COLO668 (cell line): ENCODE data around the gene AGPAT1.

Experiments
- DNase-seq: peaks from one replicate; lab custom pipeline; 2025; ENCODE audit not compliant: unreplicated experiment; lab: John Stamatoyannopoulos, UW

The AGPAT1 gene

GRCh38 chr6:32173051-32173727 is 2.7 kb downstream of the AGPAT1 start:
- no peak for DNase-seq

GRCh38 chr6:32171234-32171633 is 4.7 kb downstream of the AGPAT1 start:
- no peak for DNase-seq

DNA sequence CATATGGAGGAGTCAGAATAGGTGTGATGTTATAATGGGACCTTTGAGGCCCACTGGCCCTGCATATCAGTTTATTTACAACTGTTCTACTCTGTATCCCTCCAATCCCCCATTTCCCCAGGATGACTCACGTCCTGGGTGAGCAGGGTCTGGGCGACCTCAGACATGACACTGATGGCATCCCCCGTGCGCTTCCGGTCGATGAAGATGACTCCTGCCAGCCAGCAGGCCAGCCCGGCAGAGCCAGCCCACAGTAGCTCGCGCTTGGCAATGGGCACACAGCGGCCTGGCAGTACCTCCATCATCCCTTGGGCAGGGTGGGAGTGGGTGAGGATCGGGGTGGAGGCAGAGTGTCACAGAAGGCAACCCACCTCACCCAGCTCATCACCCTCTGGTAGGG is 5.6 kb downstream of the AGPAT1 start:
- no peak for DNase-seq

DNA sequence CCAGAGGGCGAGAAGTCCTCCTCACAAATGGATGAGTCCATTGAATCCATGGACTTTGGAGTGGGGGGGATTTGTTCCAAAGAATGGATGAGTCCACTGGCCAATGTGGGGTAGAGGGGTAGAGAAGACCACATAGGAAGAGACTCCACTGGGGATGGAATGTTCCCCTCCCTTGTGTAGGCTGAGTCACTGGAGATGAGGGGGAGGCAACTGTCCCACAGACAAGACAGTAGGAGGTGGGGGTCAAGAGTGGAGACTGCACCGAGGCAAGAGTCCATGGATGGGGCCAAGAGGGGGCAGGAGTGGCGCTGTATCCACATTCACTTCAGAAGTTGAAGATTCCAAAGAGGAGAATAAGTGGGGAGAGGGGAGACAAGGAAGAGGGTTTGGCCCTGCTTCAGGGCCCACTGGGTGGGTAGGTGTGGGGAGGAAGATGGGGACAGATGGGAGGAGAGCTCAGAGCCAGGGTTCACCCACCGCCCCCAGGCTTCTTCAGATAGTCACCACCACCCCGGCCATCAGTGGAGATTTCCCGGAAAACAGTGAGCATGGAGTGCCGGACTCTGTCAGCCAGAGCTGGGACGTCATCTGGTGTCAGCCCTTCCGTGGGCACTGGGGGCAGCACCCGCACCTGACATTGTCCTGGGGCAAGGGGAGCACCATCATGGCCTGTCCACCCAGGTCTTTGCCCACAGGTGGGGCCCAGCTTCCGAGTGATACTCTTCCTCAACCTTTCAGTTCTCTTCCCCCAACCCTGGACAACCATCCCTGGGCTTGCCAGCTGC is 6.9 kb downstream of the AGPAT1 start:
- DNase-seq = no peak

- no peak for DNase-seq
Observed at GRCh38 chr6:32168350-32168749, 7.5 kb downstream of the AGPAT1 start.

DNA sequence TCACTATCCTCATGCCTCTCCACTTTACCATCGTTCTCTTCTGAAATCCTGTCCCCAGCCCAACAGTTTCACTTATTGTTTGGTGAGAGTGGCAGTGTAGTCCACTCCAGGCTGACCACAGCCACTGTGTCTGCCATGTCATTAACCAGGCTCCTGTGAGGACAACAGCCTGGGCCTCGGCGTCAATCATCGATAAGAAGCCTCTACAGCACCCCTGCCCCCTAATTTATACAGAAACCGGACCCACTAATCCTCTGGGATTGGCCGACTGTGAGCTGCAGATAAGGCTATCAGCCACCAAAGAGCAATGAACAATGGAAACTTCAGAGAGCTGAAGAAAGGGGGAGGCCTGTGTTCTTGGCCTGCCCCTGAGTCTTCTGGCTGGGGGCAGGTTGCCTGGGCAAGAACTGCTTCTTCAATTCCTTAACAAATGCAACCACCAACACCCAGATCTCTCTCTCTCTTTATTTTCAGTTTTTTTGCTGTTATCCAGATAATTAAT is 8.1 kb downstream of the AGPAT1 start:
- peak; percentile 15 for DNase-seq

DNA sequence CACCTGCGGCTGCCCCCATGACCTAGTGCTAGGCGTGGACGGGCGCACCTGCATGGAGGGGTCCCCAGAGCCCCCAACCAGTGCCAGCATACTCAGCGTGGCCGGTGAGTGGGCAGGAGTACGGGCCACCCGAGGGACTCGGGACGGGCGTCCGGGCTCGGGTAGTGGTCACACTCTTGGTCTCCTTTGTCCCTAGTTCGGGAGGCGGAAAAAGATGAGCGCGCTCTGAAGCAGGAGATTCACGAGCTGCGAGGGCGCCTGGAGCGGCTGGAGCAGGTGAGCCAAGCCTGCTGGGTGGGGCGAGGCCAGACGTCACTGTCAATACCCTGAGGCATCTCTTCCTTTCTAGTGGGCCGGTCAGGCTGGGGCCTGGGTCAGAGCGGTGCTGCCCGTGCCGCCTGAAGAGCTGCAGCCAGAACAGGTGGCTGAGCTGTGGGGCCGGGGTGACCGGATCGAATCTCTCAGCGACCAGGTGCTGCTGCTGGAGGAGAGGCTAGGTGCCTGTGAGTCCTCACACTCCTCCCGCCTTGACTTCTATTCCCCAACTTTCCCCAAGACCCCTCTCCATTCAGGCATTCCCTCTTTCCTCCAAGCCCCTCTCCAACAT is 8.6 kb downstream of the AGPAT1 start:
- DNase-seq = peak; percentile 87

GRCh38 chr6:32166411-32167061 is 9.3 kb downstream of the AGPAT1 start:
- peak; percentile 86 for DNase-seq

DNA sequence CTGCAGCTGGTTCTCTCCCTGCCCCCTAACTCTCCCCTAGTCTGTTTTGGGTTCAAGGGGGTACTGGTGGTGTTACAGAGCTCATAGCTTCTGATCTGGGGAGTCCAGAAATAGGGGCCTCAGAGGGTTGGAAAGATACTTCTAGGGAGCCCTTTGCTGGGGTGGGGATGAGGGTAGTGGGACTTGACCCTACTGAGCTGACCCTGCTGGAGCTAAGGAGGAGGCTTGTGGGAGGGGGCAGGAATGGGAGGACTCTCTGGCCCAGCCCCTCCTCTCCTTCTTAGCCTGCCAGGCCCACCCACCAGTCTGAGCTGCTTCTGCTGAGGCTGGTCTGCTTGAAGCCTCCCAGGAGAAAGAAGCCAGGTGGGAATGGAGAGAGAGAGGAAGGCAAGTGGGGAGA is 11.6 kb downstream of the AGPAT1 start, which contains the start of gene EGFL8:
EGFL8 (plus strand) TSS at position 301 of the 400 bp plus-strand sequence. CDS start 1,571 bp downstream, outside the sequence.
- DNase-seq = no peak

- no peak for DNase-seq
Observed at GRCh38 chr6:32163559-32164258, 12.2 kb downstream of the AGPAT1 start.

GRCh38 chr6:32158052-32158451 is 17.8 kb downstream of the AGPAT1 start:
- no peak for DNase-seq

- no peak for DNase-seq
Observed at GRCh38 chr6:32156891-32157290, 19.0 kb downstream of the AGPAT1 start.

- DNase-seq = peak; percentile 70
Observed at GRCh38 chr6:32154514-32155161, 21.2 kb downstream of the AGPAT1 start.

DNA sequence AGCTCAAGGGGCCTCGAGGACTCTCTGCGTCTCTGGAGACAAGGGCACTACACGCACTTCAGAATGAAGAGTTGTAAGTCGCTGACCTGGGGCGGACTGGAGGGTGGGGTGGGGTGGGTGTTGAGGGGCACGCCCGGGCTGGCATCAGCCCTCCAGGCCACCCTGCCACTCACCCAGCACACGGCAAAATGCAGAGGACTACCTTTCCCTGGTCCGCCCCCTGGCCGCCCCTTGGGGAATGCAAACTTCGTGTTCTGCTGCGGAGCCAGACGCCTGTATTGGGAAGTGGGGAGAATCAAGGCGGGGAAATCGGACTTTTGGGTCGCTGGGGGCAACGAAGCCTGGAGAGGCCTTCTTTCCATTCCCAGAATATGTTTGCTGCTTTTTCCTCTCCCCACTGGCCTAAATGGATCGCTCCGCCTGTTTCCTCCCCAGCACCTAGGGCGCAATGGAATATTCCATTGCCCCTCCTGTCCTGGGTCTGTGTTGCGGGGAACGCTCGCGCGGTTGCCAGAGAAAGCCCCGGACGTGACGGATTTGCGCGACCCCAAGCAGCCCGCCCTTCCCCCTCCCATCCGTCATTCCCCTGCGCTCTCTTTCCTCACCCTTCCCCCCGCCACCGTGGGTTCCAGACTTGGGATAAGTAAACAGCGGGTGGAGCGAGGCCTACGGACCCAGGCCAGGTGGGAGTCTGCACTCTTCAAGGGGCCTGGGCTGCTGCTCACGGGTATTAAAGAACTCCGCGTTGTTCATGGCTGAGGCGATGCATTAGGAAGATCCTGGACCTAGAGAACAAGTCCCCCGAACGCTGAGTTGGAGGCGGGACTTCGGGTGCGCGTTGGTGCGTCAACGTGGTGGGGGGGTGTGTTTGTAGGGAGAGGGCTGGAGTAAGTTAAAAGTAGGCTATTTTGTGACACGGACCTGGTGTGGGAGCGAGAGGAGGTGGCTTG is 22.0 kb downstream of the AGPAT1 start, which contains the start of gene PPT2:
PPT2 (plus strand) TSS at position 578 of the 950 bp plus-strand sequence. CDS start 454 bp downstream, outside the sequence.
- peak; percentile 77 for DNase-seq

- no peak for DNase-seq
Observed at GRCh38 chr6:32152769-32153563, 22.9 kb downstream of the AGPAT1 start.

DNA sequence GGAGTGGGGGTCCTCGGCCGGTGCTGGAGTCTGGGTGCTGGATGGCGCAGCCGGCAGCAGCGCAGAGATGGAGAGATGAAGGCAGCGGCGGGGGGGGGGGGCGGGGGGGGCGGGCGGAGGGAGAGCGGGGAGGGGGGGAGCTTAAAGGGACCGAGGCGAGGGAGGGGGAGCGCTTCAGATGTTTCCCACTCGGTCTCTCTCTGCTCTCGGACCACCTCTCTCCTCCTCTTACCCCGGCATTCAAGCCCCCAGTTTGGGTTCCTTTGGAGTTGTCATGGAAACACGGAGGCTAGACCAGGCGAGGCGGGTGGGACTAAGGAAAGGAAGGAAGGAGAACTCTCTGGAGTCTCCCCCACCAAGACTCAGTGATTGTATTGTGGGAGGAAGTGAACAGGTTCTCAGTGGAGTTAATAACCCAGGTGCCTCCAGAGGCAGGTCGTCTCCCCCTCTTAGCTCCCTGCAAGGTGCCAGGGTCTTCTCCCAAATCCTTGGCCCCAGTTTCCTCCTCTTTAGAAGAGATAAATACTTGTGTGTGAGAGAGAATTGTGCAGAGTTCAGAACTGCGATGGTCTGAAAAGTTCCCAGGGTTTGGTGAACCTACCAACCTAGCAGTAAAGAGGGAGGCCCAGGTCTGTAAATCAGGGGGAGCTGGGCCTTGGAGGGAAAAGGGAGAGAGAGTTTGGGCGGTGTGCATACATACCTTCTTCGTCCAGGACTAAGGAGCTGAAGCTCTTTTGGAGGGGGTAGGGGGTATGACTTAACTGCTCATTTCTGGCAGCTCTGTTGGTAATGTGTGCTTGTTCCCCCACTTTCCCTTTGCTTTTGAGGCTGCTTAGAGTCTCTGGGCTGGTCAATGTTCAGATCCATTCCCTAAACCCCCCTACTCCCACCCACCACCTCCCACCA is 23.8 kb downstream of the AGPAT1 start, which contains the start of gene PRRT1:
PRRT1 (minus strand) TSS at position 77 of the 906 bp plus-strand sequence. CDS start 112 bp downstream, outside the sequence.
- no peak for DNase-seq
